GM23248 (cell line): ENCODE measurements around the gene MUS81.

Experiments used
- EZH2 ChIP-seq: fragments of 200-600 bp; sonication (generic); IDR thresholded peaks from 2 replicates; pipeline ENCODE4 v1.6.1; 2018; ENCODE audit warnings: antibody characterized with exemption, mild to moderate bottlenecking; ENCODE audit not compliant: insufficient read depth, poor library complexity, severe bottlenecking
- EZH2phosphoT487 ChIP-seq: fragments of 200-600 bp; sonication (generic); IDR thresholded peaks from 2 replicates; pipeline ENCODE4 v1.6.1; 2018; ENCODE audit warnings: antibody characterized with exemption, moderate library complexity, mild to moderate bottlenecking, low read depth; ENCODE audit not compliant: insufficient read depth

DNA sequence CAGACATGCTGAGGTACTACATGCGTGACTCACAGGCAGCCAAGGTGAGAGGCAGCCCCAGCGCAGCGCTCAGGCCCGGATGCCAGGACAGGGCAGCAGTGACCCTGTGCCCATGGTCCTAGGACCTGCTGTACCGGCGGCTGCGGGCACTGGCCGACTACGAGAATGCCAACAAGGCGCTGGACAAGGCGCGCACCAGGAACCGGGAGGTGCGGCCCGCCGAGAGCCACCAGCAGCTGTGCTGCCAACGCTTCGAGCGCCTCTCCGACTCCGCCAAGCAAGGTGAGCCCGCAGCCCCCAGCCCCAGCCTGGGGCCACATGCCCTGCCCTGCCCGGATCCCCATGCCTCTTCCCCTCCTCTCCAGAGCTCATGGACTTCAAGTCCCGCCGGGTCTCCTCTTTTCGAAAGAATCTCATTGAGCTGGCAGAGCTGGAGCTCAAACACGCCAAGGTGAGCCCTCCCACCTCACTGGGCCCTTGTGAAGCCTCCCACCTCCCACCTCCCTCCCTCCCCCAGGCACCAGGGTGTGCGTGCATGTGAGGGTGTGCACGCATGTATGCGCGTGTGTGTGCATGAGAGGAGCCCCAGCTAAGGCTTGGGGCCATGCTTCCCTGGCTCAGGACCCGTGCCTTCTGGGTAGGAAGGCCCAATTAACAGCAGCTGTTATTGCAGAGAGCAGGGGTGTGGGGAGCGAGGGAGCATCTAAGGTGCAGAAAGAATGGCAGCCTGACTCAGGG is 7.6 kb upstream of the MUS81 start:
- TF ChIP-seq EZH2phosphoT487 (no peak), EZH2 (no peak)
